ENCODE measurements around the gene NUBPL. TPM values are rescaled to one million over a fixed set of nuclear protein-coding genes. Genes with fewer than 3 reads are reported as not detected.
"Not testable (repeated sequence)": the region's sequence is repeated elsewhere in the genome, so short reads cannot be mapped to it uniquely, and the experiment has no call there.

Gene NUBPL
- polyA plus RNA-seq, 1 donor (not counting 4 experiments of a cell fraction or from before 2014, with no cell fraction given) = 18.8 TPM

DNA sequence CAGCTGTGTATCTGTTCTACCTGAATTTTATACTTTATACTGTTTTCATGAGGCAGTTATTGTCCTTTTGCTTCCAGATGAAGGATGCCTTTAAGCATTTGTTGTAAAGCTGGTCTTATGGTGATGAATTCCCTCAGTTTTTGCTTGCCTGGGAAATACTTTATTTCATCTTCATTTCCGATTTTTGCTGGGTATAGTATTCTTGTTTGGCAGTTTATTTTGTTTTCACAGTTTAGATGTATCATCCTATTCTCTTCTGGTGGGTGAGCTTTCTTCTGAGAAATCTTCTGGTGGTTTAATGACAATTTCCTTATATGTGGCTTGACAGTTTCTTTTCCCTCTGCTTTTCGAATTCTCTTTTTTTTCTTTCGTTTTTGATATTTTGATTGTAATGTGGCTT lies 188.1 kb downstream of the NUBPL start:
- Histone ChIP-seq H2AFZ (ENCODE audit: control insufficient read depth, low read length) (no peak overlapping the region), H3K79me2 (ENCODE audit: control insufficient read depth, insufficient read depth, low read length) (no peaks in the 10 kb centered on the region), H3K9me3 (ENCODE audit: control insufficient read depth, low read depth, low read length) (no peaks in the 10 kb centered on the region), H3K4me3 (ENCODE audit: control insufficient read depth in 2 of 3, extremely low read depth in 1 of 3, insufficient read depth in 2 of 3, low read depth in 1 of 3, low read length in 3 of 3) (no peak overlapping the region), H4K20me1 (ENCODE audit: control insufficient read depth, extremely low read depth, insufficient read depth, low read length) (no peaks in the 10 kb centered on the region), H3K9me1 (ENCODE audit: control insufficient read depth, extremely low read depth, insufficient read depth, low read length) (no peaks in the 10 kb centered on the region), H3K36me3 (ENCODE audit: control insufficient read depth in 2 of 2, extremely low read depth in 1 of 2, insufficient read depth in 2 of 2, low read length in 2 of 2) (no peaks in the 10 kb centered on the region), H3K27me3 (ENCODE audit: control insufficient read depth, extremely low read depth, insufficient read depth, low read length) (no peaks in the 10 kb centered on the region), H3K4me1 (ENCODE audit: control insufficient read depth, extremely low read depth, insufficient read depth, low read length) (no peaks in the 10 kb centered on the region), H3K9ac (ENCODE audit: control insufficient read depth, extremely low read depth, insufficient read depth, low read length) (no peak overlapping the region), H3K27ac (ENCODE audit: control insufficient read depth, insufficient read depth, low read length) (no peak overlapping the region), H3K4me2 (ENCODE audit: control insufficient read depth, extremely low read depth, insufficient read depth, low read depth, low read length) (no peak overlapping the region)
- DNase-seq (ENCODE audit: low read depth, low spot score) (no peak), FAIRE-seq (no peak)
- dilution Hi-C loops (cut with MboI; ENCODE audit: extremely low pct_ligation_motif_present, low sequenced_read_pairs) = no loop called here
- TF ChIP-seq CTCF (optimal IDR thresholded peaks at IDR 0.05 in 1 of 3, IDR thresholded peaks at IDR 0.05 in 1 of 3, conservative IDR thresholded peaks at IDR 0.05 in 1 of 3; ENCODE audit: extremely low read depth in 1 of 3, insufficient read depth in 2 of 3, low read length in 3 of 3) (no peak), EZH2 (IDR thresholded peaks at IDR 0.05; ENCODE audit: low read length) (no peak)

DNA sequence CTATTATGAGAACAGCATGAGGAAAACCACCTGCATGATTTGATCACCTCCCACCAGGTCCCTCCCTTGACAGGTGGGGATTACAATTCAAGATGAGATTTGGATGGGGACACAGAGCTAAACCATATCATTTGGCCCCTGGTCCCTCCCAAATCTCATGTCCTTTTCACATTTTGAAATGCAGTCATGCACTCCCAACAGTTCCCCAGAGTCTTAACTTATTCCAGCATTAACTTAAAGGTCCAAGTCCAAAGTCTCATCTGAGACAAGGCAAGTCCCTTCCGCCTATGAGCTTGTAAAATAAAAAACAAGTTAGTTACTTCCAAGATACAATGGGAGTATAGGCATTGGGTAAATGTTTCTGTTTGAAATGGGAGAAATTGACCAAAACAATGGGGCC lies 189.8 kb downstream of the NUBPL start:
- DNase-seq (ENCODE audit: low read depth, low spot score); H3K9me1 ChIP-seq (ENCODE audit: control insufficient read depth, extremely low read depth, insufficient read depth, low read length); FAIRE-seq; H3K4me3 ChIP-seq (ENCODE audit: control insufficient read depth in 2 of 3, extremely low read depth in 1 of 3, insufficient read depth in 2 of 3, low read depth in 1 of 3, low read length in 3 of 3); H3K27me3 ChIP-seq (ENCODE audit: control insufficient read depth, extremely low read depth, insufficient read depth, low read length); H3K79me2 ChIP-seq (ENCODE audit: control insufficient read depth, insufficient read depth, low read length); dilution Hi-C loops (cut with MboI; ENCODE audit: extremely low pct_ligation_motif_present, low sequenced_read_pairs); H3K9me3 ChIP-seq (ENCODE audit: control insufficient read depth, low read depth, low read length); H3K4me1 ChIP-seq (ENCODE audit: control insufficient read depth, extremely low read depth, insufficient read depth, low read length); H3K27ac ChIP-seq (ENCODE audit: control insufficient read depth, insufficient read depth, low read length); H3K36me3 ChIP-seq (ENCODE audit: control insufficient read depth in 2 of 2, extremely low read depth in 1 of 2, insufficient read depth in 2 of 2, low read length in 2 of 2); H4K20me1 ChIP-seq (ENCODE audit: control insufficient read depth, extremely low read depth, insufficient read depth, low read length); H3K9ac ChIP-seq (ENCODE audit: control insufficient read depth, extremely low read depth, insufficient read depth, low read length); H3K4me2 ChIP-seq (ENCODE audit: control insufficient read depth, extremely low read depth, insufficient read depth, low read depth, low read length); H2AFZ ChIP-seq (ENCODE audit: control insufficient read depth, low read length): not testable (repeated sequence)

DNA sequence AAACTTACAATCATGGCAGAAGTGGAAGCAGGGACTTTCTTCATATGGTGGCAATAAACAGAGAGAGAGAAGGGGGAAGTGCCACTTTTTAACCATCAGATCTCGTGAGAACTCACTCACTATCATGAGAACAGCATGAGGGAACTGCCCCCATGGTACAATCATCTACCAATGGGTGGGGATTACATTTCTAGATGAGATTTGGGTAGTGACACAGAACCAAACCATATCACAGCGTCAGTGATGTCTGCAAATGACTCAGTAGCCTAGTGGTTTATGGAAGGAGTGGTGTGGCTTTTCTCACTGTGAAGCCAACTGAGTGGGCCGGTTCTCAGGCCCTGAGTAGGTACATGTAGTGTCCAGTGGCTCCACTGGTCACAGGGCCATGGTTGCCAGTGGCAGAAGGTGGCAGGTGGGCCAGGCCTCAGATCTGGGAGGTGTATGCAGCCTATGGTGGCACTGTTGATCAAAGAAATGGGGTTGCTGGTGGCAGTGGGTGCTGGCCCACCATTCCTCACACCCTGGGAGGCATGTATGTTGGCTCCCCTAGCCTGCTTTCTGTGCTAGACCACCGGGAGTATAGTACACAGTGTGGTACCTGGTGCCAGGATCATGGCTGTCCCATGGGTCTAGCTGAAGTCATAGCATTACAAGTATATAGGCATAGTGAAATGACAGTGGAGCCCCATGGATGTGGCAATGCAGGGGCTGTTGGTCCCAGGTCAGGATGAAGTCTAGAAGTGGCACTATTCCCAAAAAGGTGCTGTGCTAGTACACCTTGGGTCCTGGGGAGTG lies 191.9 kb downstream of the NUBPL start:
- H3K27me3 ChIP-seq (ENCODE audit: control insufficient read depth, extremely low read depth, insufficient read depth, low read length) = no peaks in the 10 kb centered on the region
- FAIRE-seq (no peak), DNase-seq (ENCODE audit: low read depth, low spot score) (no peak)
- H3K4me1 ChIP-seq (ENCODE audit: control insufficient read depth, extremely low read depth, insufficient read depth, low read length) = no peaks in the 10 kb centered on the region
- dilution Hi-C loops (cut with MboI; ENCODE audit: extremely low pct_ligation_motif_present, low sequenced_read_pairs) = no loop called here
- no peaks in the 10 kb centered on the region for H4K20me1 ChIP-seq (ENCODE audit: control insufficient read depth, extremely low read depth, insufficient read depth, low read length)
- H3K79me2 ChIP-seq (ENCODE audit: control insufficient read depth, insufficient read depth, low read length) = no peaks in the 10 kb centered on the region
- TF ChIP-seq CTCF (optimal IDR thresholded peaks at IDR 0.05 in 1 of 3, IDR thresholded peaks at IDR 0.05 in 1 of 3, conservative IDR thresholded peaks at IDR 0.05 in 1 of 3; ENCODE audit: extremely low read depth in 1 of 3, insufficient read depth in 2 of 3, low read length in 3 of 3) = no peak
- no peak for TF ChIP-seq EZH2 (IDR thresholded peaks at IDR 0.05; ENCODE audit: low read length)
- no peaks in the 10 kb centered on the region for H3K9me1 ChIP-seq (ENCODE audit: control insufficient read depth, extremely low read depth, insufficient read depth, low read length)
- no peak overlapping the region for H2AFZ ChIP-seq (ENCODE audit: control insufficient read depth, low read length)
- H3K27ac ChIP-seq (ENCODE audit: control insufficient read depth, insufficient read depth, low read length) = no peak overlapping the region
- no peaks in the 10 kb centered on the region for H3K36me3 ChIP-seq (ENCODE audit: control insufficient read depth in 2 of 2, extremely low read depth in 1 of 2, insufficient read depth in 2 of 2, low read length in 2 of 2)
- no peak overlapping the region for H3K9ac ChIP-seq (ENCODE audit: control insufficient read depth, extremely low read depth, insufficient read depth, low read length)
- H3K4me2 ChIP-seq (ENCODE audit: control insufficient read depth, extremely low read depth, insufficient read depth, low read depth, low read length) = no peak overlapping the region
- H3K9me3 ChIP-seq (ENCODE audit: control insufficient read depth, low read depth, low read length) = no peaks in the 10 kb centered on the region
- H3K4me3 ChIP-seq (ENCODE audit: control insufficient read depth in 2 of 3, extremely low read depth in 1 of 3, insufficient read depth in 2 of 3, low read depth in 1 of 3, low read length in 3 of 3) = no peak overlapping the region
